Measurements from ENCODE around the gene FOXI1. TPM values are rescaled to one million over a fixed set of nuclear protein-coding genes. Genes with fewer than 3 reads are reported as not detected.
"Not testable (repeated sequence)": the region's sequence is repeated elsewhere in the genome, so short reads cannot be mapped to it uniquely, and the experiment has no call there.

FOXI1 gene
- total RNA-seq, 1 donor from 2014 or later = not detected

- DNase-seq (ENCODE audit: low read depth, low spot score) = no peak
Observed at GRCh38 chr5:170126061-170126460, 20.4 kb downstream of the FOXI1 start.

- DNase-seq (ENCODE audit: low read depth, low spot score) = no peak
Observed at GRCh38 chr5:170126626-170127025, 20.9 kb downstream of the FOXI1 start.

GRCh38 chr5:170131235-170131634, 25.5 kb downstream of the FOXI1 start:
- no peak for DNase-seq (ENCODE audit: low read depth, low spot score)

DNA sequence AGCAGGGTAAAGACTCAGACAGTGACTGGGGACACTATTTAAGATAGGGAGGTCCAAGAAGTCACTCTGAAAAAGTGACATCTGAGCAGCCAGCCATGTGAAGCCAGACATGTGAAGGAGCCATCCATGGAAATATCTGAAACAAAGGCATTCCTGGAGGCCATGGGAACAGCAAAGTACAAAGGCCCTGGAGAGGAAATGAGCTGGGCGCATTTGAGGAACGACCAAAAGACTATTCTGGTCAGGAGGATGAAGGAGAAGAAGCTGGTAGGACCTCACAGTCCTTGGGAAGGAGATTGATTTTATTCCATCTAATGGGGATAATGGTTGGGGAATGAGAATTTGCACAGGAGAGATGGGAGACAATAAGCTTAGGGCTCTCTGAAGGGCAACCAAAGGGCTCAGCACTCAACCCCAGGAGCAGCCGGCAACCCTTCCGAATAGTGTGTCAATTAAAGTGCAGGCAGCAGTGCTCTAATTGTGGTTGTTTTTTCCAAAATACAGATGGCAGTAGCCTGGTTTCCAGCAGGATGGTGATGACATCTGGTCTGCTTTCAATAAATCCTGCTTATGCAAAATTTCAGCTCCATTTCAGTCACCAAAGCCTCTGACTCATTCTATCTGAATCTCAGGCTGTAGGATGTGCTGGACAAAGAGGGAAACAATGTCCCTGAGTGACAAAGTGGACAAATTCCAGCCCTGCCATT, 26.7 kb downstream of the FOXI1 start:
- DNase-seq (ENCODE audit: low read depth, low spot score) = peak; percentile 30

GRCh38 chr5:170132976-170133448, 27.3 kb downstream of the FOXI1 start:
- no peak for DNase-seq (ENCODE audit: low read depth, low spot score)

GRCh38 chr5:170135796-170136490, 30.2 kb downstream of the FOXI1 start:
- no peak for DNase-seq (ENCODE audit: low read depth, low spot score)

GRCh38 chr5:170136506-170136905, 30.8 kb downstream of the FOXI1 start:
- no peak for DNase-seq (ENCODE audit: low read depth, low spot score)

- DNase-seq (ENCODE audit: low read depth, low spot score) = no peak
Observed at GRCh38 chr5:170137694-170138214, 32.1 kb downstream of the FOXI1 start.

DNA sequence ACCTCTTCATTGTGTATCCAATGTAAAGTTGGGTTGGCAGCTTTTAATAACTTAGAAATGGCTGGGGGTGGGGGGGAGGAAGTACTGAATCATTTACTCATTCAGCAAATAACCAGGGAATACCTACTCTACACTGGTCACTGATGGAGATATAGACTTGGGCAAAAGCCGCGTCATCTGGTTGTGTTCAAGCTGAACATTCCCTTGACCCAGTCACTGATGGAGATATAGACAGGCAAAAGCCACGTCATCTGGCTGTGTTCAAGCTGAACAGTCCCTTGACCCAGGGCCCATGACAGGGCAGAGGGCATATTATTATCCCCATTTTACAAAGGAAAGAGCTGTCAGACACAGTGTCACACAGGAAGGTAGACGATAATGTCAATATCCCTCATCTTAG, 32.6 kb downstream of the FOXI1 start:
- DNase-seq (ENCODE audit: low read depth, low spot score) = no peak

- DNase-seq (ENCODE audit: low read depth, low spot score) = no peak
Observed at GRCh38 chr5:170139786-170140335, 34.2 kb downstream of the FOXI1 start.

- DNase-seq (ENCODE audit: low read depth, low spot score) = not testable (repeated sequence)
Observed at GRCh38 chr5:170141196-170141595, 35.5 kb downstream of the FOXI1 start.

DNA sequence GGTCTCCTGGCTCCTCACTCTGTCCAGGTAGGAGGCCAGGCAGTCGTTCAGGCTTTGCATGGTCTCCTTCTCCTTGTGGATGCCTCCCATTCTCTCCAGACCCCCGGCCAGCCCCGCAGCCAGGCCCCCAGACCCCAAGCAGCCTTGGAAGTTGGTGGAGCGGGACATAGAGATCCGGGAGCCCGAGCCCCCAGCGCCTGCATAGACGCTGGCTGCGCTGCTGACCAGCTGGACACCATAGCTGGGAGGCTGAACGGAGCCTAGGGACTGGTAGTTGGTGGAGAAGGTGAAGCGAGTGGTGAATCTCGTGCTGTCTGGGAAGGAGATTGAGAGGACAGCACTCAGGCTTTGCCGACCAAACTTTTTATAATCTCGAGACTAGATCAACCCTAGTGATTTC, 35.9 kb downstream of the FOXI1 start:
- no peak for DNase-seq (ENCODE audit: low read depth, low spot score)

- DNase-seq (ENCODE audit: low read depth, low spot score) = no peak
Observed at GRCh38 chr5:170142196-170142595, 36.5 kb downstream of the FOXI1 start.

- DNase-seq (ENCODE audit: low read depth, low spot score) = no peak
Observed at GRCh38 chr5:170143091-170143490, 37.4 kb downstream of the FOXI1 start.

- DNase-seq (ENCODE audit: low read depth, low spot score) = no peak
Observed at GRCh38 chr5:170143710-170144109, 38.0 kb downstream of the FOXI1 start.

DNA sequence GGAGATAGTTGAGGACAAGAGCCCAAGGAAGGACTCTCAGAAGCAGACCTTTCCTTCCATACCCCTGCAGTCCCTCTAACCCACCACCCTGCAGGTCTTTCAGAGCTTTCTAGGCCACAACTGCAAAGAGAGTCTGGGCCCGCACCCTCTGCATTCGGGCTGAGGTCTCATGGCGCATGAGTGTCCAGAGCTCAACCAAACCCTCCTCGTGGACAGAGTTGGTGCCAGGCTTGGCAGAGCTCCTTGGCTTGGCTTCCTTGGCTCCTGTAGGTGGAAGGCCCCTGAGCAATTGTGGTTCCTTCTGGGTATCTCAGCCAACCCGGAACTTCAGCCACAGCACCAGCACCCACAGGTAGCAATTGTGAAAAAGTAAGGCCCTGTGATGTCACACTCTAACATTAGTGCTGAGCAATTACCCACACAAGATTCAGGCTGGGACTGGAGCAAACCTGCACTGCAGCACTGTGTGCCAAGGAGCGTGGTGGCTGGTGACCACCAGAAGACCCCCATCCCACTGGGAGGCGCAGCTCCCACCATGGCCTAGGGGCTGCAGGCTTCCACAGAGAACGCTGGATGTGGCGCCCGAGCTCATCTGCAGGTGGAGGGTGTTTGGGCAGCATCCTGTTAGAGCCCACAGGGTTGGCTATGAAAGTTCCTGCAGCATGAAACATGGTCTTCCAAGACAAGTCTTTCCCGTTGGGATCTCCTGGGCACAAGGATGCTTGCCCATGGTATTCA, 38.8 kb downstream of the FOXI1 start:
- DNase-seq (ENCODE audit: low read depth, low spot score) = no peak

DNA sequence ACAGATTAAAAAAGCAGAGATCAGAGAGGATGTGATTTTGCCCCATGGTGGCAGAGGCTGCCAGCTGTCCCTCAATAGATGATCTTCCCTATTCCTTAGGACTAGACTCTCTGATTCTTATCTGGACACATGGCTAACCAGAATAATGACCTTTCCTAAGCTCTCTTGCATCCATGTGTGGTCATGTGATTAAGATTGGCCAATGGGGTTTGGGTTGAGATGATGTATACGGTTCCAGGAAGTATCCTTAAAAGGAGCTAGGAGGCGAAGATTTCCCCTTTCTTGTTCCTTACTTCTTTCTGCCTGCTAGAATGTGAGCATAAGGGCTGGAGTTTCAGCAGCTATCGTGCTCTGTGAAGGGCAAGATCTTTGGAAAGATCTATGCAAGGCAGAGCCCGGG, 39.8 kb downstream of the FOXI1 start:
- no peak for DNase-seq (ENCODE audit: low read depth, low spot score)

DNA sequence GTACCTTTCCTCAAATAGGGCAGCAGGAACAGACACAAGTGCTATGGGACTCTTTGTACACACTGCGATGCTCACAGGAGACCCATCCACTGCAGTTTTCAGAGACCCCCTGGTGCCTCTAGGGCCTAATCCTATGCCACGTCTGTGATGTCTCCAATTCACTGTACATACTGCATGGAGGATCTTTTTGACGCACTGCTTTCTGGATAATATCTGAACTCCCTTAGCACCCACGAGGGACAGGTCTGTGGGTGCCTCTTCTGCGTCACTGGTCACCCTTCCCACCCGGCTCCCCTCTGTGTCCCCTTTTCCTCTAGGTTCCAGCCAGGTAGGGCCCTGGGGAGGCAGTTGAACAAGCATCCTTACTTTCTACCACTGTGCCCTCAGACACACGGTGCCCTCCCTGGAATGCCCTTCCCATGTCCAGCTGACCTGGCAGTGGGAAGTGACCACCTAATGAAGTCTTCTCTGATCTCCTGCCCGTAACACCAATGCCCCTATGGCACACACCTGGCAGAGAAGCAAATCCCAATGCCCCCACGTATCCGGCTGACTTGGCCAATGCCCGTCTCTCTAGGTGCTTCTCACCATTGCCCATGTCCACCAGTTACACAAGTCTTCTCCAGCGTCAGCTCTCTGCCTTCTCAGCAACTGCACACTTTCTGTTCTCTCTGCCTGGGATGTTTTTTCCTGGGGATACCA, 41.5 kb downstream of the FOXI1 start:
- DNase-seq (ENCODE audit: low read depth, low spot score) = no peak

GRCh38 chr5:170147753-170148264, 42.1 kb downstream of the FOXI1 start:
- no peak for DNase-seq (ENCODE audit: low read depth, low spot score)

DNA sequence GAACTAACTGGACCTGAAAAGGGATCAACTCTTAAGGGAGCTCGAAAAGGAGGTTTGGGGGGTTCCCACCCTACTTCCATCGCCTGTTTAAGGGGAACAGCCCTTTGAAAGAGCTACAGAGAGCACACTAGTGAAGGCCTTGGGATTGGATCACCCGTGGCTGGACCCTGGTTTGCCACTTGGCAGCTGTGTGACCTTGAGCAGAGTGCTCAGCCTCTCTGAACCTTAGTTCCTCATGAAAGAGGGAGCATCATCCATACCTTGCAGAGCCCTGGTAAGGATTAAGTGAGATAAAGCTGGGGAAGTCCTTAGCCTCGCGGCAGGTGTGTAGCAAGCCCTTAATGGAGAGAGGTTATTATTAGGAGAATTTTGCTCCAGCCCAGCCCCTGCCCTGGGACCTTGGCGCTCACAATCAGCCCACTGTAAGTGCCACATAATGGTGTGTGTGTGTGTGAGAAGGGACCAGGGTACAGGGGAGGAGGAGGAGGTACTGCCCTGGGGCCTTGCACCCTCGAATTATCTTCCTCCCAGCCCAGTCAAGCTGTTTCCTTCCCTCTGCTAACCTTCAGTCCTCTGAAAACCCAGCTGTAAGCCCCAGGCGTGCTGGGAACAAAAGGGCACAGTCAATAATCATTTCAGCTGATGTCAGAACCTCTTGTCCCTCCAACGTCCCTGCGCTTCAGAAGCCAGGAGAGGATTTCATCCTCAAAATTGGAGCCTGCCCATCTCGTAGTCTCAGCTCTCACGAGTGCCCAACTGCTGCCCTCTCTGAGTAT, 42.9 kb downstream of the FOXI1 start:
- no peak for DNase-seq (ENCODE audit: low read depth, low spot score)

All from pulmonary artery endothelial cell (primary cell).